Measurements from ENCODE around the gene PCCA. TPM values are rescaled to one million over a fixed set of nuclear protein-coding genes. Genes with fewer than 3 reads are reported as not detected.

PCCA gene
- total and polyA plus RNA-seq, 2 donors (not counting 1 experiment from before 2014, with no cell fraction given), result 11.2 to 73.0 TPM

DNA sequence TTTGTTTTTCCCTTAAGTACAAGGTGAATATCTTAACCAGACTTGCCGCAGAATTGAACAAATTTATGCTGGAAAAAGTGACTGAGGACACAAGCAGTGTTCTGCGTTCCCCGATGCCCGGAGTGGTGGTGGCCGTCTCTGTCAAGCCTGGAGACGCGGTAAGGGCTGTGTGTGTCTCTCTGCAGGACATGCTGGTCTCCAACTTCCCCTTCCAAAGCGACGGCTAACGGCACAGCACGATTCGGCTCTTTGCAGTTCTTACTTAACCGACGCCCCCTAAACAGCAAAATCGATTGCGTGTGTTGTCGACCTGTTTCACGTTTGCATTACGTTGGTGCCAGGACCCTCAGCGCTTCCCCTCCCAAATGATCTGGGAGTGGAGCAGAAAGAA is 426.5 kb downstream of the PCCA start:
- no peaks in the 10 kb centered on the region for H3K4me1 ChIP-seq (ENCODE audit: control insufficient read depth, extremely low read depth, insufficient read depth, low read length)

DNA sequence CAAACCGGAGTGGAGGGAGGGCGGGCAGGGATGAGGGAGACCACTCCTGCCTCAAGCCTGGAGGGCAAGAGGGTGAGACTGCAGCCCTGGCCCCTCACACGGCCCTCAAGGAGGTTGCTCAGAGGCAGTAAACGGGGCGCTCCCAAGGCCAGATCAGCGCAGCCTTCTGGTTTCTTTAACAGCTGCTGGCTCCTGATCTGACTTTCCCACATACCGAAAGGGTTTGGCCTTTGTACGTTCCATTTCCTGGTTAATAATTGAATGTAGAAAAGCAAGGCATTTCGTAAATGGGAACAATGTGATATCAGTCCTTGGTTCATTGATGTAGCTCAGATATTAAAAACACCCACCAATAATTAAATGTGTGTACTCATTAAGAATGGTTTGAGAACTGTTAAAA is 428.2 kb downstream of the PCCA start:
- Histone ChIP-seq H3K4me2 (ENCODE audit: extremely low read depth, insufficient read depth, low read length) (no peak overlapping the region), H3K27me3 (ENCODE audit: control insufficient read depth, insufficient read depth, low read length) (no peaks in the 10 kb centered on the region), H3K4me1 (ENCODE audit: control insufficient read depth, extremely low read depth, insufficient read depth, low read length) (no peaks in the 10 kb centered on the region), H3K9ac (ENCODE audit: insufficient read depth, low read length) (no peak overlapping the region), H3K79me2 (ENCODE audit: control insufficient read depth, insufficient read depth, low read length) (no peaks in the 10 kb centered on the region), H3K4me3 (replicated peaks in 1 of 4; ENCODE audit: control extremely low read depth in 1 of 4, insufficient read depth in 1 of 4, low read depth in 3 of 4, low read length in 4 of 4) (no peak overlapping the region), H3K9me3 (ENCODE audit: control insufficient read depth, insufficient read depth, low read depth, low read length) (no peaks in the 10 kb centered on the region), H3K36me3 (ENCODE audit: control insufficient read depth, insufficient read depth, low read length) (no peaks in the 10 kb centered on the region), H3K27ac (ENCODE audit: insufficient read depth, low read length) (no peak overlapping the region), H4K20me1 (ENCODE audit: control insufficient read depth, extremely low read depth, insufficient read depth, low read length) (no peaks in the 10 kb centered on the region), H2AFZ (ENCODE audit: low read length) (no peak overlapping the region)
- TF ChIP-seq, protein P1, sequence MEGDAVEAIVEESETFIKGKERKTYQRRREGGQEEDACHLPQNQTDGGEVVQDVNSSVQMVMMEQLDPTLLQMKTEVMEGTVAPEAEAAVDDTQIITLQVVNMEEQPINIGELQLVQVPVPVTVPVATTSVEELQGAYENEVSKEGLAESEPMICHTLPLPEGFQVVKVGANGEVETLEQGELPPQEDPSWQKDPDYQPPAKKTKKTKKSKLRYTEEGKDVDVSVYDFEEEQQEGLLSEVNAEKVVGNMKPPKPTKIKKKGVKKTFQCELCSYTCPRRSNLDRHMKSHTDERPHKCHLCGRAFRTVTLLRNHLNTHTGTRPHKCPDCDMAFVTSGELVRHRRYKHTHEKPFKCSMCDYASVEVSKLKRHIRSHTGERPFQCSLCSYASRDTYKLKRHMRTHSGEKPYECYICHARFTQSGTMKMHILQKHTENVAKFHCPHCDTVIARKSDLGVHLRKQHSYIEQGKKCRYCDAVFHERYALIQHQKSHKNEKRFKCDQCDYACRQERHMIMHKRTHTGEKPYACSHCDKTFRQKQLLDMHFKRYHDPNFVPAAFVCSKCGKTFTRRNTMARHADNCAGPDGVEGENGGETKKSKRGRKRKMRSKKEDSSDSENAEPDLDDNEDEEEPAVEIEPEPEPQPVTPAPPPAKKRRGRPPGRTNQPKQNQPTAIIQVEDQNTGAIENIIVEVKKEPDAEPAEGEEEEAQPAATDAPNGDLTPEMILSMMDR (conservative IDR thresholded peaks at IDR 0.05 in 1 of 2, IDR thresholded peaks at IDR 0.05 in 1 of 2; ENCODE audit: low read depth in 1 of 2, low read length in 2 of 2), result no peak
- no peak for TF ChIP-seq EZH2 (IDR thresholded peaks at IDR 0.05; ENCODE audit: low read length, missing control alignments)
- no peak for DNase-seq (ENCODE audit: low read depth in 2 of 2)

More for the DNA sequence above, 426.5 kb downstream of the PCCA start:
- Histone ChIP-seq H3K27ac (ENCODE audit: insufficient read depth, low read length) (no peak overlapping the region), H3K79me2 (ENCODE audit: control insufficient read depth, insufficient read depth, low read length) (no peaks in the 10 kb centered on the region), H3K9me3 (ENCODE audit: control insufficient read depth, insufficient read depth, low read depth, low read length) (no peaks in the 10 kb centered on the region), H3K36me3 (ENCODE audit: control insufficient read depth, insufficient read depth, low read length) (no peaks in the 10 kb centered on the region), H3K4me2 (ENCODE audit: extremely low read depth, insufficient read depth, low read length) (no peak overlapping the region), H4K20me1 (ENCODE audit: control insufficient read depth, extremely low read depth, insufficient read depth, low read length) (no peaks in the 10 kb centered on the region), H3K27me3 (ENCODE audit: control insufficient read depth, insufficient read depth, low read length) (no peaks in the 10 kb centered on the region), H3K9ac (ENCODE audit: insufficient read depth, low read length) (no peak overlapping the region), H2AFZ (ENCODE audit: low read length) (no peak overlapping the region), H3K4me3 (replicated peaks in 1 of 4; ENCODE audit: control extremely low read depth in 1 of 4, insufficient read depth in 1 of 4, low read depth in 3 of 4, low read length in 4 of 4) (no peak overlapping the region)
- TF ChIP-seq, protein P1 (conservative IDR thresholded peaks at IDR 0.05 in 1 of 2, IDR thresholded peaks at IDR 0.05 in 1 of 2; ENCODE audit: low read depth in 1 of 2, low read length in 2 of 2), result no peak
- TF ChIP-seq EZH2 (IDR thresholded peaks at IDR 0.05; ENCODE audit: low read length, missing control alignments), result no peak
- DNase-seq (ENCODE audit: low read depth in 2 of 2), result no peak

DNA sequence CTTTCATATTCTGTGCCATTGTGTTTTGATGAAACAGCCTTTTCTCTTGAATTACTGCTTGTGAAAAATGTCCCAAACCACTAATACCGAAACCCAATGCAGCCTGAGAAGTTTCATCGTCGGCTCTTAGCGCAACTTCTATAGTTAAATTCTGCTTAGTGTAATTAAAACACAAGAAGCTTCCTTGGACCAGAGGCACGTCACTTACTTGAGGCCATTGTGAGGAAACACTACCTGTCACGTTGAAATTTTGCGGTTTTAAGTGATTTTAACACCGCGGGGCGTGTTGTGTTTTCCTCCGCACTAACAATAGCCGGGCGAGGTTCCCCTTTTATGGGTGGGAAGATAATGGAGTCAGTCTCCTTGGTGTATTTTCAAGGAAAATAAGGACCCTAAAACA is 428.8 kb downstream of the PCCA start:
- Histone ChIP-seq H3K79me2 (ENCODE audit: control insufficient read depth, insufficient read depth, low read length) (no peaks in the 10 kb centered on the region), H3K9me3 (ENCODE audit: control insufficient read depth, insufficient read depth, low read depth, low read length) (no peaks in the 10 kb centered on the region), H3K36me3 (ENCODE audit: control insufficient read depth, insufficient read depth, low read length) (no peaks in the 10 kb centered on the region), H3K4me3 (replicated peaks in 1 of 4; ENCODE audit: control extremely low read depth in 1 of 4, insufficient read depth in 1 of 4, low read depth in 3 of 4, low read length in 4 of 4) (no peak overlapping the region), H3K27me3 (ENCODE audit: control insufficient read depth, insufficient read depth, low read length) (no peaks in the 10 kb centered on the region), H4K20me1 (ENCODE audit: control insufficient read depth, extremely low read depth, insufficient read depth, low read length) (no peaks in the 10 kb centered on the region), H3K27ac (ENCODE audit: insufficient read depth, low read length) (no peak overlapping the region), H3K4me2 (ENCODE audit: extremely low read depth, insufficient read depth, low read length) (no peak overlapping the region), H3K9ac (ENCODE audit: insufficient read depth, low read length) (no peak overlapping the region), H3K4me1 (ENCODE audit: control insufficient read depth, extremely low read depth, insufficient read depth, low read length) (no peaks in the 10 kb centered on the region), H2AFZ (ENCODE audit: low read length) (no peak overlapping the region)
- TF ChIP-seq EZH2 (IDR thresholded peaks at IDR 0.05; ENCODE audit: low read length, missing control alignments), result no peak
- TF ChIP-seq, protein P1 (conservative IDR thresholded peaks at IDR 0.05 in 1 of 2, IDR thresholded peaks at IDR 0.05 in 1 of 2; ENCODE audit: low read depth in 1 of 2, low read length in 2 of 2), result no peak
- DNase-seq (ENCODE audit: low read depth in 2 of 2), result no peak
